Midbrain (tissue), 1 donor: ENCODE data around the gene MMP24.

Source experiments
- DNase-seq: peaks from one replicate; lab custom pipeline; 2025; lab: John Stamatoyannopoulos, UW

MMP24 gene

DNA sequence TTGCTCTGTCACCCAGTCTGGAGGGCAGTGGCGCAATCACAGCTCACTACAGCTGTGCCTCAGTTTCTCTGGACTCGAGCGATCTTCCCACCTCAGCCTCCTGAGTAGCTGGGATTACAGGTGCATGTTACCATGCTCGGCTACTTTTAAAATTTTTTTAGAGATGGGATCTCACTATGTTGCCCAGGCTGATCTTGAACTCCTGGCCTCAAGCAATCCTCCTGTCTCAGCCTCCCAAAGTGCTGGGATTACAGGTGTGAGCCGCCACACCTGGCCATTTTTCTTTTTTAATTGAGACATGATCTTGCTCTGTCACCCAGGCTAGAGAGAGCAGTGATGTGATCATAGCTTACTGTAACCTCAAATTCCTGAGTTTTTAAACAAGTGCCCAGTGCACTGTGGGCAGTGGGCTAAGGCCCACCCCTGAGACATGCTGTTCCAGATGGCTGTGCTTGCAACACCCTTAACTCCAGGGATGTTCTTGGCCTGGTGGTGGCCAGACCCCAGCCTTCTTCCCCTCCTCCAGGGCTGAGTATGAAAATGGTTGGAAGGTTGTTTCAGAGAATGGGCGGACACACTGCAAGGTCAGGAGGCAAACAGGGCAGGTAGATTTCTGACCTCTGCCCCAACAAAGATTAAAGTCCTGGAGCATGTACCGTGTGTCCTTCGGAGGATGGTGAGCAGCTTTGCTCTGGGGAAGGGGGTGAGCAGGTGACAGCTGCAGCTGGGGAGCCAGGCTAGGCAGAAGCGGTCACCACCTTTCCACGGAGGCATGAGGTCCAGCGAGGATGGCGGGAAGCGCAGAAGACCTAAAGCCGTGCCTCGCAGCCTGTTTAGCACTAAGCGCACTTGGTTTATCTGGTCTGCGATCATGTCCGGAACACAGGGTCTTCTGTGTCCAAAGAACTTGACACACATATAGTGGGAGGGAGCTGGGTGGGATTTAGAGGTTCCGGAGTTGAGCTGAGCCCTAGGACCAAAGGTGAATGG, 67.1 kb downstream of the MMP24 start:
- DNase-seq: no peak

DNA sequence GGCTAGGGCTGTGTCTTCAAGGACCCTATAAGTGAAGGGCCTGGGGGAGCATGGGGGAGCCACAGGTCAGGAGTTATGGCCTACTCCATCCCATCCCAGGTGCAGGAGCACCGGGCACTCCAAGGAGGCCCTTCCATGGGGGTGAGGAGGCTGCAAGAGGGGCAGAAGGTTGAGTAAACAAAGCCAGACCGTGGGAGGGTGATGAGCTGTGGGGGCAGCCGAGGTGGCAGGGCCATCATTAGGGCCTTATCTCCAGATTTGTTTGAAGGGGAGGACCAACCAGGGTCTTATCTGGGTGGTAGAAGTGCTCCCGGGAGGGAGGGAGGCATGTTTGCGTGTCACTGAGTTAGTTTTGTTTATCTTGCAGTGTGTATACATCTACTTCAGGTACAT, 67.8 kb downstream of the MMP24 start:
- no peak for DNase-seq

- DNase-seq: no peak
Measured at GRCh38 chr20:35295058-35295457, 68.6 kb downstream of the MMP24 start.

DNA sequence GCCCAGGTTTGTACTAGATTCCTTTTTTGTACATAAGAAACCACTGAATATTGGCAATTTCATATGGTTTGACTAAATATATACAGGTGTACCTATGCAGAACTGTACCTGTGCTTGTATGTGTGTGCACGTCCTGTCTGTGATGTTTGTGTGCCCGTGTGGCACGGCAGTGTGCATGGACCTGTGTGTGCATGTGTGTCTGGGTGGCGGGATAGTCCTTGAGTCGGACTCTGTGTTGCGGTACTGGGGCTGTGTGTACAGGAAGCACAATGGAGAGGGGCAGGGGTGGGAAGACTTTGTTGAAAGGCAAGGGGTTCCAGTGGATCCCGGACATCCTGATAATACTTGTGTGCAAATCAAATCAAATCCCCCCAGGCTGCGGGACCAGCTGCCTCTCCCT, 69.2 kb downstream of the MMP24 start:
- no peak for DNase-seq

GRCh38 chr20:35296101-35296554, 69.6 kb downstream of the MMP24 start:
- no peak for DNase-seq

DNA sequence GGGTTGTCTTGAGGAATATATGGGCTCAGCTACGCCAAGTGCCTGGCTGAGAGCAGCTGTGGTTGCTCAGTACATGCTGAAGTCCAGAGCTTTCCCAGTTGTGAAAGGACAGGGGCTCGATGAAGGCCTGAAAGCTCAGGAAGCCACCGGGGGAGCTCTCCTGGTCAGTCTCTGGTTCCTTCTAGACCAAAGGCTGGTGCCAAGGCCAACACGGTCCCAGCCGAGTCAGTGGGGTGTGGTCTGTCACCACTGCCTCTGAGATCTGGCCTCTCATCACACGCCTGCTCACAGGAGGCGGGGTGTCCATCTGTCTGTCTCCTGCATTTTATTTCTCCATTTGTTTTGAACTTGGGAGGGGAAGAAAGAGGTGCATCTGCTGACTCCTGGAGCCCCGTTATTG, 70.7 kb downstream of the MMP24 start:
- DNase-seq: no peak

DNA sequence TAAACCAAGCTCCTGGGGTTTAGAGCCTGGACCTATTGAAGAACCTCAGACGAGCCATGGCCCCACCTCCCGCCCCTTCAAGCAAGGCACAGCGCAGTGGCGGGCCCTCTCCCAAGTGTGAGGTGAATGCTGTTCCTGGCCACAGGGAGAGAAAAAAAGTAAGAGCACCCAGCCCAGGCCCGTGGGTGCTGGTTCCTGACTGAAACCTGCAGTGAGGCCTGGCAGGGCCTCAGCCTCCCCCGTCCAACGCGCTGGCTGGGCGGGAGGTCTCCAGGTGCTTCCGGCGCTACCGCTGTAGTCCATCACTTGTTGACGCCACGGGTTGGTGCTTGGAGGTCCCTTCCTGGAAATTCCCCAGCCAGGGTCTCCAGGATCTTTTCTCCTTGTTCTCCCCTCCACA, 71.2 kb downstream of the MMP24 start:
- no peak for DNase-seq

DNA sequence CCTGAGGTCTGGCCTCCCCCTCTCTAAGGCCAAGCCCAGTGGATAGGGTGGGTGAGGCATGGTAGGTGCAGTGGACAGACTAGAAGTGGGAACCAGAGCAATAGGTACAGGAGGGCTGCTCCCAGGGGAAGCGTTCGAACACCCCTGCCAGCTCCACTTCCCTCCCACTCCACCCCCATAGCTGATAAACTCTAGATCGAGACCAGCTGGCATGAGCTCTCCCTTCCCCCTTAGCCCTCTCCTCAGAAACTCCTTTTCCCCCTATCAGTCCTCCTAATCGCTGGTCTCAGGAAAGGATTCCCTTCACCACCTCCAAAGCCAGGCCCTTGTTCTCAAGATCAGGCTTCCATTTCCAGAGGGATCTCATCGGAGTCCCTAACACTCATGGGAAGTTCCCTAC, 71.8 kb downstream of the MMP24 start:
- DNase-seq: no peak

GRCh38 chr20:35299780-35300179, 73.3 kb downstream of the MMP24 start:
- DNase-seq: no peak

- DNase-seq: no peak
Measured at GRCh38 chr20:35300469-35301262, 74.2 kb downstream of the MMP24 start.

DNA sequence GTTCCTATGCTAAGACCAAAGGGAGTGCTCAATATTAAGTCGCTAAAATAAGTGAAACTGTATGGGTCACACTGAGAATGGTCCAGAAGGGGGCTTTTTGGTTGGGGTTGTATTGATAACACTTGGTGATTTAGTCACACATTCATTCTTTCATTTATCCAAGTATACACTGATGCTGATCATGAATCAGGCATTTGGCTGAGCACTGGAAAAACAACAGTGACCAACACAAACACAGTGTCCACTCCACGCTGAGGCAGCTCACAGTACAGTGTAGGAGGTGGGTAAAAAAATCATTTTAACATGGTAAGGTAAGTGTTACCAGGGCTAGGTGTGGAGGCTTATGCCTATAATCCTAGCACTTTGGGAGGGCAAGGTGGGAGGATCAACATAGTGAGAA, 74.9 kb downstream of the MMP24 start:
- DNase-seq: no peak

GRCh38 chr20:35302421-35303335, 76.2 kb downstream of the MMP24 start:
- DNase-seq: no peak

DNA sequence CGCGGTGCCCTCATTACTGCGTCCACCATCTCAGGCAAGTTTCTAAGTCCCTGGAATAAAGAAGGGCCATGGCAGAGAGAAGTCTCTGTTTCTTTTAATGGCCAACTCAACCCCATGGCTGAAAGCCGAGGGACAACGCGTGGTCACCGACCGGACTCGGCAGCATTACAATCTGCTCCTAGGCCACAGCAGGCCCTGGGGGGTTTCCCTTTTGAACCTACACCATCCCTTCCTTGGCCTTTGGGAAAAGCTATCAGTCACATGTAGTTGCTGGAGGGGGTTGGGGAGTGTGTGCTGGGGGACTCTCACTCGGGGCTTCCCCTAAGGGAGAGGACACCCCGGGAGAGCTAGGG, 76.9 kb downstream of the MMP24 start:
- DNase-seq: no peak

DNA sequence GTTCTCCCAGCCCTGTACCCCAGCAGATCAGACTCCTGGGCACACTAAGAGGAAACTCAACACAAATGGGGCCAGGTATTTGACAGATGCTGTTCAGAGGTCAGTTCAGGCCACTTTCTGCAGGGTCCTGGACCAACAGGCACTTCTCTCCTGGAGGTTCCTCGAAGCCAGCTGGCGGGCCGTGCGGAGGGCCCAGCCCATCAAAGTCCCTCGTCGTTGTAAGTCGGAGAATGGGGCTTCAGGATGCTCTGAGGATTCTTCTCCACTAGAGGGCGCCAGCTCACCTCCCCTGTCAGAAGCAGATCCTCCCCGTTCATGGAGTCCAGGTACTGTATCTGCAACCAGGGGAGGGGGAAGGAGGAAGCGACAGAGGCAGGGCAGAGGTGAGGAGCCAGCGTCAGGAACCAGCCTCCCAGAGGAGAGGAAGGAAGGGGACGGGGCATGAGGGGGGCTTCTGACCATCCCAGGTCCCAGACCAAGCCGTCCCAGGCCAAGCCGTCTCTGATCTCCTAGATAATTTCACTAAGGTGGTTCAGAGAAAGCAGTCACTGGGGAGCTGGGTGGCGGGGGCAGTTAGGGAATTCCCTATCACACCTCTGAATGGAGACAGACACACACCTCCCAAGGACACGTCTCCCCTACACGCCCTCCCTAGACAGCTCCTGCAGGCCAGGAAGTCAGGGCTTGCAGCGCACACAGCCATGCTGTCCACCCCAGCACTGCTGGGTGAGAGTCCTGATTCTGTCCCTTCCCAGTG, 77.4 kb downstream of the MMP24 start:
- peak; percentile 81 for DNase-seq

DNA sequence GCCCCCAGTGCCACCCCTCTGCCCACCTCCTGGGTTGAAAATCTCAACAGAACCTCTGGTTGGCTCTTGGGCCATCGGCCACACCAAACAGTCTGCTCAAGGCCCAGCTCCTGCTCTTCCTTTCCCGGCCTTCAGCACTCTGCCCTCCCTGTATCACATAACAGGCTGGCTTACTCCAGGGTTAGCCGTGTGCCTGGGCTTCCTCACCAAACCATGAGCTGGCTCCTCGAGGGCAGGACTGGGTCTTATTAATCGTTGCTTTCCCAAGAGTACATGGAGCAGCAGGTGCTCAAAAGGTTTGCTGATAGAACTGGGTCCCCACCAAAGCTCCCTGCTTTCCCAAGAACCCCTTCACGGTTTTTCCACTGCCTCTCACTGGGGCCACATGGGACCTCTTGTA, 78.5 kb downstream of the MMP24 start:
- no peak for DNase-seq

- no peak for DNase-seq
Measured at GRCh38 chr20:35305682-35306556, 79.4 kb downstream of the MMP24 start.

DNA sequence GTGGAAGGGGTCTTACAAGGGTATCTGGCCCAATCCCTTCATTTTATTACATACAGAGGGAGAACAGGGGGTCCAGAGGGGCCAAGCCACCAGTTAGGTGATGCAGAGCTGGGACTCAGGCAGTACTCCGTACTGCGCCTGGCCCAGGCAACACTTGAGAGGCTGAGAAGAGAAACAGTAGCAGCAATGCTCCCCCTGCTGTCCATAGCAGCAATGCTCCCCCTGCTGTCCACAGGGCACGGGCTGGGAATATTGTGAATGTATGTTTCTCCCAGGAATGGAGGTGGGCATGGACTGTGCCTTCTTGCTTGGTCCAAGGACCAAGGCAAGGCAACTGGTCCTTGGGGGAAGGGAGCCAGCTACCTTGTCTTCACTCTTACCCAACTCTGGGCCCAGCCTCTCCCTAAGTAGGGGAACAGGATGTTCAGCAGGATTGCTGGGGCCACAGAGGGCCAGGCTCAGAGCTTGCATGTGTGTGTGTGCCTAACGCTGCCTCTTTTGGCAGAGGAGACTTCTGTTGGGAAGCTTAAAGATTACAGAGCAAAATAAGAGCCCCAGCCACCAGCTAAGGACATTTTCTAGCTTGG, 80.5 kb downstream of the MMP24 start:
- peak; percentile 22 for DNase-seq

- DNase-seq: peak; percentile 45
Measured at GRCh38 chr20:35307666-35308653, 81.5 kb downstream of the MMP24 start.

DNA sequence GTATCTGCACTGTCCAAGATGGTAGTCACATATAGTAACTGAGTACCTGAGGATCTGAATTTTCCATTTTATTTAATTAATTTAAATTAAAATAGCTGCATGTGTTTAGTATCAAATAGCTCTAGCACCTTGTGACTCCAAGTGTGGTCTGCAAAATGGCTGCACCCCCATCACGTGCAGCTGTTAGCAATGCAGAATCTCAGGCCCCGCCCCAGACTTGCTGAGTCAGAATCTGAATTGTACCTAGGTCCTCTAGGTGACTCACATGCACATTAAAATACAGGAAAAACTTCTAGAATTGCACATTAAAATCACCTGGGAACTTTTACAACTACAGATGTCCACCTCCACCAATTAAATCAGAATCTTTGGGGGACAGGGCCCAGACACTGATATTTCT, 84.9 kb downstream of the MMP24 start:
- no peak for DNase-seq
